AG10803 (cell line): ENCODE measurements around the gene ENO3.
A peak's percentile ranks its signal among the peaks of the same experiment; 100 is the strongest.
"Not testable (repeated sequence)": the region's sequence is repeated elsewhere in the genome, so short reads cannot be mapped to it uniquely, and the experiment has no call there.

Experiments
- DNase-seq: peaks from one replicate; pipeline ENCODE4 v3.0.0; 2010; ENCODE audit warnings: low read depth
- H3K4me3 ChIP-seq: 2 replicates; pipeline ENCODE4 v1.5.1; 2011; ENCODE audit warnings: mild to moderate bottlenecking, low read length, control low read depth
- CTCF ChIP-seq: conservative IDR thresholded peaks from 2 replicates; pipeline ENCODE4 v1.5.1; 2011; ENCODE audit warnings: mild to moderate bottlenecking, low read length, control low read depth, inconsistent platforms

ENO3 gene

GRCh38 chr17:4950746-4951204 is at the start of gene ENO3:
Gene ENO3 (plus strand): TSS chr17:4951119. CDS start chr17:4951830, 711 bp downstream.
- no peak for TF ChIP-seq CTCF
- no peak for DNase-seq
- peak within 1 kb of the TSS; percentile 54 for H3K4me3 ChIP-seq

- no peak for TF ChIP-seq CTCF
- no peak for DNase-seq
- no peak overlapping the region for H3K4me3 ChIP-seq
These were observed 49.1 kb upstream of the ENO3 start for GRCh38 chr17:4901648-4902344.

- H3K4me3 ChIP-seq = no peak overlapping the region
- no peak for DNase-seq
- no peak for TF ChIP-seq CTCF
These were observed 48.4 kb upstream of the ENO3 start for GRCh38 chr17:4902540-4902939.

- peak; percentile 68 for DNase-seq
- TF ChIP-seq CTCF = peak; percentile 81
- no peak within 1 kb of the TSS for H3K4me3 ChIP-seq
These were observed 47.7 kb upstream of the ENO3 start, which contains the start of gene CHRNE for GRCh38 chr17:4903051-4903818. Gene CHRNE (minus strand): TSS chr17:4903098. CDS start chr17:4903063, 35 bp downstream.

- DNase-seq, H3K4me3 ChIP-seq: not testable (repeated sequence)
These were observed 44.3 kb upstream of the ENO3 start for GRCh38 chr17:4906642-4907041.

- TF ChIP-seq CTCF = no peak
- no peak overlapping the region for H3K4me3 ChIP-seq
- DNase-seq = peak; percentile 22
These were observed 42.6 kb upstream of the ENO3 start for GRCh38 chr17:4908301-4908700.

- peak; percentile 82 for TF ChIP-seq CTCF
- peak; percentile 96 for DNase-seq
These were observed 42.0 kb upstream of the ENO3 start for GRCh38 chr17:4908711-4909496.

More at GRCh38 chr17:4908711-4909496, 42.0 kb upstream of the ENO3 start:
- H3K4me3 ChIP-seq = no peak overlapping the region
